HCT116 (cell line): ENCODE results near the gene GNAO1. TPM values are rescaled to one million over a fixed set of nuclear protein-coding genes. Genes with fewer than 3 reads are reported as not detected.
A peak's percentile ranks its signal among the peaks of the same experiment; 100 is the strongest.

ENCODE experiments used
- ATAC-seq: fragments of 200-7000 bp; cut with Tn5 transposase; 2 replicates; pipeline ENCODE4 v1.9.1; 2020; ENCODE audit warnings: mild to moderate bottlenecking, moderate library complexity
- BruUV-seq: library from RNA; stranded (reverse); fragments of 400-500 nt; replicated peaks from 2 replicates; lab custom pipeline; 2021; lab: Mats Ljungman, UMichigan
- CTCF ChIA-PET: fragments of 300-600 bp; sonication (Branson Sonifier 250); formaldehyde crosslinking; loops from one replicate; lab custom pipeline; 2021; ENCODE audit warnings: antibody characterized with exemption; lab: Charles Lee
- POLR2A ChIA-PET: fragments of 300-600, 350-600 bp; sonication (Branson Sonifier 250); formaldehyde crosslinking; loops from one replicate; lab custom pipeline; 2021; ENCODE audit warnings: antibody characterized with exemption; lab: Charles Lee
- RAD21 ChIA-PET, 2 experiments: fragments of 300-600 bp; sonication (Branson Sonifier 250); formaldehyde crosslinking; loops; one replicate each; lab custom pipeline; 2023; ENCODE audit warnings: low total read pairs in 2 of 2; ENCODE audit not compliant: uncharacterized antibody in 2 of 2, unreplicated experiment in 2 of 2, low non-redundant PET in 1 of 2; lab: Charles Lee
- DNase-seq: peaks from one replicate; pipeline ENCODE4 v3.0.0-alpha.2; 2010; ENCODE audit warnings: low read depth, low spot score
- H2AFZ ChIP-seq: fragments of 200-600 bp; shearing (Covaris generic), sonication (generic); 2 replicates; pipeline ENCODE4 v1.6.1; 2017; ENCODE audit warnings: low read depth, mixed run types, mixed read lengths, antibody characterized with exemption, low read length; ENCODE audit not compliant: poor library complexity, severe bottlenecking
- H3K27ac ChIP-seq: 2 replicates; pipeline ENCODE4 v1.5.1; 2012; ENCODE audit warnings: low read depth, low read length
- H3K27me3 ChIP-seq: fragments of 200-600 bp; sonication (generic); 2 replicates; pipeline ENCODE4 v1.6.1; 2016; ENCODE audit warnings: mixed run types, low read length, mixed read lengths; ENCODE audit not compliant: insufficient read depth
- H3K36me3 ChIP-seq, 2 experiments: fragments of 200-500 bp in 1 of 2; fragments of 200-600 bp in 1 of 2; sonication (Bioruptor generic) in 1 of 2; sonication (generic) in 1 of 2; 2 replicates each; pipeline versions ENCODE4 v1.5.1 to v1.6.1; 2014 to 2016; ENCODE audit warnings: low read length in 2 of 2, inconsistent platforms in 1 of 2, mixed read lengths in 1 of 2, mixed run types in 1 of 2; ENCODE audit not compliant: insufficient read depth in 2 of 2, control insufficient read depth in 1 of 2
- H3K4me1 ChIP-seq, 2 experiments: fragments of 200-600 bp in 1 of 2; sonication (generic) in 1 of 2; 2 replicates each; pipeline versions ENCODE4 v1.5.1 to v1.6.1; 2012 to 2017; ENCODE audit warnings: low read length in 2 of 2, inconsistent platforms in 1 of 2, mild to moderate bottlenecking in 1 of 2, mixed read lengths in 1 of 2, mixed run types in 1 of 2, moderate library complexity in 1 of 2; ENCODE audit not compliant: insufficient read depth in 2 of 2, control insufficient read depth in 1 of 2
- H3K4me2 ChIP-seq: fragments of 200-600 bp; sonication (generic); 2 replicates; pipeline ENCODE4 v1.6.1; 2017; ENCODE audit warnings: mixed run types, low read length, mixed read lengths
- H3K4me3 ChIP-seq, 2 experiments: fragments of 200-600 bp in 1 of 2; sonication (generic) in 1 of 2; replicated peaks in 1 of 2; 2 replicates each; pipeline ENCODE4 v1.5.1; 2011 to 2016; ENCODE audit warnings: low read length in 2 of 2, control low read depth in 1 of 2, low read depth in 1 of 2, mild to moderate bottlenecking in 1 of 2, mixed read lengths in 1 of 2, mixed run types in 1 of 2
- H3K79me2 ChIP-seq: fragments of 200-600 bp; sonication (generic); 2 replicates; pipeline ENCODE4 v1.6.1; 2017; ENCODE audit warnings: mild to moderate bottlenecking, mixed run types, low read length, moderate library complexity, mixed read lengths; ENCODE audit not compliant: insufficient read depth
- H3K9ac ChIP-seq: fragments of 200-600 bp; sonication (generic); 2 replicates; pipeline ENCODE4 v1.6.1; 2016; ENCODE audit warnings: low read length, mixed read lengths
- H3K9me2 ChIP-seq: fragments of 200-600 bp; sonication (generic), shearing (Covaris generic); 2 replicates; pipeline ENCODE4 v1.6.1; 2017; ENCODE audit warnings: mixed run types, mild to moderate bottlenecking, moderate library complexity; ENCODE audit not compliant: insufficient read depth
- H3K9me3 ChIP-seq, 2 experiments: fragments of 200-500 bp in 1 of 2; fragments of 200-600 bp in 1 of 2; sonication (Bioruptor generic) in 1 of 2; sonication (generic) in 1 of 2; 2 replicates each; pipeline ENCODE4 v1.6.1; 2014 to 2017; ENCODE audit warnings: low read length in 2 of 2, mixed read lengths in 2 of 2, inconsistent platforms in 1 of 2, low read depth in 1 of 2, mild to moderate bottlenecking in 1 of 2, mixed run types in 1 of 2, moderate library complexity in 1 of 2; ENCODE audit not compliant: control insufficient read depth in 1 of 2, insufficient read depth in 1 of 2
- H4K20me1 ChIP-seq: fragments of 200-600 bp; sonication (generic), shearing (Covaris generic); 2 replicates; pipeline ENCODE4 v1.6.1; 2017; ENCODE audit warnings: mixed run types, mild to moderate bottlenecking, moderate library complexity; ENCODE audit not compliant: insufficient read depth
- ATF3 ChIP-seq: IDR thresholded peaks from 2 replicates; pipeline ENCODE4 v1.6.1; 2012
- CEBPB ChIP-seq: IDR thresholded peaks from 2 replicates; pipeline ENCODE4 v1.6.1; 2012; ENCODE audit warnings: low read depth
- CTCF ChIP-seq, 3 experiments: fragments of 200-600 bp in 1 of 3; sonication (generic) in 1 of 3; IDR thresholded peaks in 2 of 3; conservative IDR thresholded peaks in 1 of 3; 2 replicates each; pipeline ENCODE4 v1.5.1; 2012 to 2017; ENCODE audit warnings: low read depth in 2 of 3, low read length in 2 of 3, antibody characterized with exemption in 1 of 3, borderline replicate concordance in 1 of 3, control low read depth in 1 of 3, mild to moderate bottlenecking in 1 of 3, mixed read lengths in 1 of 3, mixed run types in 1 of 3, moderate library complexity in 1 of 3; ENCODE audit not compliant: insufficient read depth in 1 of 3
- ELF1 ChIP-seq: IDR thresholded peaks from 2 replicates; pipeline ENCODE4 v1.6.1; 2012; ENCODE audit warnings: low read depth, borderline replicate concordance
- JUND ChIP-seq: IDR thresholded peaks from 2 replicates; pipeline ENCODE4 v1.6.1; 2012
- REST ChIP-seq: IDR thresholded peaks from 2 replicates; pipeline ENCODE4 v1.6.1; 2012; ENCODE audit warnings: low read depth
- intact Hi-C: fragments of 100-400 bp; cut with micrococcal nuclease; formaldehyde crosslinking; loops from 2 replicates; pipeline ENCODE4 v1.10.0; 2022
- total RNA-seq: library from RNA; stranded (reverse); gene quantifications from one replicate; pipeline ENCODE4 v1.2.1, GENCODE V29; 2021; ENCODE audit not compliant: unreplicated experiment

Gene GNAO1
- total RNA-seq, 1 experiment from 2014 or later = 0.12 TPM

- H3K27me3 ChIP-seq = 0 out of 2 replicates have a peak, but pooled peaks cover 25% of the 10 kb centered on the region
- H3K79me2 ChIP-seq = no peaks in the 10 kb centered on the region
- H3K27ac ChIP-seq = no peak overlapping the region
- TF ChIP-seq JUND = no peak
- no peak for TF ChIP-seq ATF3
- H3K36me3 ChIP-seq = no peaks in the 10 kb centered on the region
- no TSS peak for BruUV-seq
- no peaks in the 10 kb centered on the region for H4K20me1 ChIP-seq
- ATAC-seq (no peak), DNase-seq (no peak)
- no peaks in the 10 kb centered on the region for H3K4me1 ChIP-seq
- H3K9me3 ChIP-seq = no peaks in the 10 kb centered on the region
- no peak overlapping the region for H3K9ac ChIP-seq
- CTCF ChIA-PET = interaction anchor here (1.9 kb wide), 1 partner anchor 12 kb away, joined by 7 read pairs; no protein-coding TSS in a partner anchor
- POLR2A ChIA-PET = no interaction called here
- RAD21 ChIA-PET = no interaction called here
- H3K4me2 ChIP-seq = no peak overlapping the region
- H2AFZ ChIP-seq = no peak overlapping the region
- no peaks in the 10 kb centered on the region for H3K9me2 ChIP-seq
- no peak overlapping the region for H3K4me3 ChIP-seq
- intact Hi-C loops = no loop called here
Observed at GRCh38 chr16:56269281-56269680, 78.0 kb downstream of the GNAO1 start.

- RAD21 ChIA-PET = no interaction called here
- H3K4me3 ChIP-seq = no peak overlapping the region
- no peak for DNase-seq
- H3K9me2 ChIP-seq = no peaks in the 10 kb centered on the region
- H3K79me2 ChIP-seq = no peaks in the 10 kb centered on the region
- peaks cover 33% of the 10 kb centered on the region for H3K27me3 ChIP-seq
- no peaks in the 10 kb centered on the region for H3K4me1 ChIP-seq
- intact Hi-C loops = no loop called here
- POLR2A ChIA-PET = no interaction called here
- BruUV-seq = no TSS peak
- no peaks in the 10 kb centered on the region for H4K20me1 ChIP-seq
- TF ChIP-seq JUND (no peak), REST (no peak), CEBPB (no peak), CTCF (IDR thresholded peaks at IDR 0.05 in 2 of 3, conservative IDR thresholded peaks at IDR 0.05 in 1 of 3; ENCODE audit: borderline replicate concordance in 1 of 3, insufficient read depth in 1 of 3, low read depth in 2 of 3, low read length in 2 of 3) (no peak; a peak in 1 of 6 replicates), ELF1 (no peak)
- peak; percentile 76 for ATAC-seq
- H3K36me3 ChIP-seq = no peaks in the 10 kb centered on the region
- no peak overlapping the region for H2AFZ ChIP-seq
- no peaks in the 10 kb centered on the region for H3K9me3 ChIP-seq
- CTCF ChIA-PET = interaction anchor here (1.9 kb wide), 1 partner anchor 11 kb away, joined by 7 read pairs; no protein-coding TSS in a partner anchor
- H3K27ac ChIP-seq = no peak overlapping the region
- H3K9ac ChIP-seq = no peak overlapping the region
- H3K4me2 ChIP-seq = no peak overlapping the region
Observed at GRCh38 chr16:56269811-56270684, 78.8 kb downstream of the GNAO1 start.
